Measurements from ENCODE around the gene KCTD17. TPM values are rescaled to one million over a fixed set of nuclear protein-coding genes. Genes with fewer than 3 reads are reported as not detected.

KCTD17 gene
- total RNA-seq, 4 donors from 2014 or later, result 7.4 to 24.7 (median 20.2) TPM

GRCh38 chr22:37044634-37045625 lies 6.6 kb upstream of the KCTD17 start:
- WGBS, 2 donors, result 75 to 82% methylated on average over 9 of the region's 9 CpGs
- H3K4me3 ChIP-seq, result no peak overlapping the region
- DNase-seq (ENCODE audit: low spot score in 2 of 2), result no peak
- TF ChIP-seq POLR2A (IDR thresholded peaks at IDR 0.05), result no peak
- TF ChIP-seq CTCF (IDR thresholded peaks at IDR 0.05), result no peak
- TF ChIP-seq EP300 (IDR thresholded peaks at IDR 0.05), result no peak
- no peak overlapping the region for H3K27ac ChIP-seq
- no peaks in the 10 kb centered on the region for H3K36me3 ChIP-seq
- no peaks in the 10 kb centered on the region for H3K9me3 ChIP-seq
- H3K4me1 ChIP-seq, result peaks cover 0 to 5% (median 0%) of the 10 kb centered on the region in 4 donors
- no peaks in the 10 kb centered on the region for H3K27me3 ChIP-seq

- Histone ChIP-seq H3K9me3 (no peaks in the 10 kb centered on the region), H3K36me3 (no peaks in the 10 kb centered on the region), H3K4me3 (no peak overlapping the region), H3K27ac (no peak overlapping the region), H3K4me1 (peaks cover 0 to 7% (median 0%) of the 10 kb centered on the region in 4 donors), H3K27me3 (no peaks in the 10 kb centered on the region)
- DNase-seq (ENCODE audit: low spot score in 2 of 2), result no peak
- WGBS, 2 donors, result 40 to 44% methylated on average over 4 of the region's 4 CpGs
- TF ChIP-seq EP300 (IDR thresholded peaks at IDR 0.05) (no peak), POLR2A (IDR thresholded peaks at IDR 0.05) (no peak), CTCF (IDR thresholded peaks at IDR 0.05) (peak in 2 of 5 experiments; percentile 21 to 31)
These were observed 5.6 kb upstream of the KCTD17 start for GRCh38 chr22:37045958-37046357.

GRCh38 chr22:37046589-37046988 lies 5.0 kb upstream of the KCTD17 start:
- Histone ChIP-seq H3K27me3 (no peaks in the 10 kb centered on the region), H3K4me3 (no peak overlapping the region), H3K27ac (no peak overlapping the region), H3K9me3 (no peaks in the 10 kb centered on the region), H3K4me1 (peaks cover 0 to 12% (median 0%) of the 10 kb centered on the region in 4 donors), H3K36me3 (no peaks in the 10 kb centered on the region)
- no peak for TF ChIP-seq CTCF (IDR thresholded peaks at IDR 0.05)
- TF ChIP-seq EP300 (IDR thresholded peaks at IDR 0.05), result no peak
- TF ChIP-seq POLR2A (IDR thresholded peaks at IDR 0.05), result no peak
- WGBS, 2 donors, result 93 to 94% methylated on average over 6 of the region's 6 CpGs
- no peak for DNase-seq (ENCODE audit: low spot score in 2 of 2)

- no peaks in the 10 kb centered on the region for H3K36me3 ChIP-seq
- TF ChIP-seq EP300 (IDR thresholded peaks at IDR 0.05), result no peak
- TF ChIP-seq POLR2A (IDR thresholded peaks at IDR 0.05), result no peak
- no peak for TF ChIP-seq CTCF (IDR thresholded peaks at IDR 0.05)
- DNase-seq (ENCODE audit: low spot score in 2 of 2), result no peak
These were observed 4.5 kb upstream of the KCTD17 start for GRCh38 chr22:37047006-37047405.

GRCh38 chr22:37048133-37048532 lies 3.4 kb upstream of the KCTD17 start:
- Histone ChIP-seq H3K9me3 (no peaks in the 10 kb centered on the region), H3K27me3 (no peaks in the 10 kb centered on the region), H3K36me3 (peaks cover 0 to 3% (median 0%) of the 10 kb centered on the region in 3 donors), H3K4me1 (peaks cover 0 to 27% (median 9%) of the 10 kb centered on the region in 4 donors), H3K27ac (no peak overlapping the region), H3K4me3 (no peak overlapping the region)
- DNase-seq (ENCODE audit: low spot score in 2 of 2), result no peak
- WGBS, 2 donors, result 83 to 88% methylated on average over 6 of the region's 6 CpGs
- TF ChIP-seq EP300 (IDR thresholded peaks at IDR 0.05), result no peak
- no peak for TF ChIP-seq CTCF (IDR thresholded peaks at IDR 0.05)
- no peak for TF ChIP-seq POLR2A (IDR thresholded peaks at IDR 0.05)

More at GRCh38 chr22:37047006-37047405, 4.5 kb upstream of the KCTD17 start:
- Histone ChIP-seq H3K27me3 (no peaks in the 10 kb centered on the region), H3K27ac (no peak overlapping the region), H3K4me3 (no peak overlapping the region), H3K9me3 (no peaks in the 10 kb centered on the region), H3K4me1 (peaks cover 0 to 15% (median 1%) of the 10 kb centered on the region in 4 donors)
- 82 to 83% methylated on average over 7 of the region's 7 CpGs for WGBS, 2 donors

Data from tibial nerve (tissue), 4 donors.